Measurements from ENCODE around the gene PRKAR1B. TPM values are rescaled to one million over a fixed set of nuclear protein-coding genes. Genes with fewer than 3 reads are reported as not detected.

PRKAR1B gene
- total RNA-seq, 1 experiment from 2014 or later = 27.2 TPM

DNA sequence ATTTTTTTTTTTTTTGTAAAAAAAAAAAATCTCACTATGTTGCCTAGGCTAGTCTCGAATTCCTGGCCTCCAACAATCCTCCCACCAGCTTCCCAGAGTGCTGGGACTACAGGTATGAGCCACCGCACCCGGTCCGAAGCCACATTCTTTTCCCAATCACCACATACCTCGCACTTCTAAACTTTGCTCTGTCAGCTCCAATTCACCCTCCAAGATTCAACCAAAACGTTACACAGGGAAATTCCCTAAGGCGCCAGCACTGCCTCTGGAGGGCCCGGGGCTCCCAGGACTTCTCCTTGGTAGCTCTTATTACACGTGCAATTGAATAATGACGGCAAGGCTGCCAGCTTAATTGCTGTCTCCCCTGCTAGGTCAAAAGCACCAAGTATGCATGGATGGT is 10.9 kb downstream of the PRKAR1B start:
- TF ChIP-seq, protein P1, sequence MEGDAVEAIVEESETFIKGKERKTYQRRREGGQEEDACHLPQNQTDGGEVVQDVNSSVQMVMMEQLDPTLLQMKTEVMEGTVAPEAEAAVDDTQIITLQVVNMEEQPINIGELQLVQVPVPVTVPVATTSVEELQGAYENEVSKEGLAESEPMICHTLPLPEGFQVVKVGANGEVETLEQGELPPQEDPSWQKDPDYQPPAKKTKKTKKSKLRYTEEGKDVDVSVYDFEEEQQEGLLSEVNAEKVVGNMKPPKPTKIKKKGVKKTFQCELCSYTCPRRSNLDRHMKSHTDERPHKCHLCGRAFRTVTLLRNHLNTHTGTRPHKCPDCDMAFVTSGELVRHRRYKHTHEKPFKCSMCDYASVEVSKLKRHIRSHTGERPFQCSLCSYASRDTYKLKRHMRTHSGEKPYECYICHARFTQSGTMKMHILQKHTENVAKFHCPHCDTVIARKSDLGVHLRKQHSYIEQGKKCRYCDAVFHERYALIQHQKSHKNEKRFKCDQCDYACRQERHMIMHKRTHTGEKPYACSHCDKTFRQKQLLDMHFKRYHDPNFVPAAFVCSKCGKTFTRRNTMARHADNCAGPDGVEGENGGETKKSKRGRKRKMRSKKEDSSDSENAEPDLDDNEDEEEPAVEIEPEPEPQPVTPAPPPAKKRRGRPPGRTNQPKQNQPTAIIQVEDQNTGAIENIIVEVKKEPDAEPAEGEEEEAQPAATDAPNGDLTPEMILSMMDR (conservative IDR thresholded peaks at IDR 0.05; ENCODE audit: low read depth, low read length) = no peak
- no peak for TF ChIP-seq EZH2 (IDR thresholded peaks at IDR 0.05; ENCODE audit: borderline replicate concordance, low read depth, low read length, poor library complexity, severe bottlenecking)
- Histone ChIP-seq H3K27me3 (replicated peaks; ENCODE audit: insufficient read depth, low read depth, low read length, poor library complexity) (no peaks in the 10 kb centered on the region), H3K27ac (ENCODE audit: low read depth, low read length, poor library complexity, severe bottlenecking) (no peak overlapping the region), H3K9me3 (ENCODE audit: low read depth, low read length, poor library complexity, severe bottlenecking) (no peaks in the 10 kb centered on the region), H3K4me3 (ENCODE audit: low read depth, low read length, poor library complexity, severe bottlenecking) (no peak overlapping the region), H3K36me3 (ENCODE audit: insufficient read depth, low read length, poor library complexity, severe bottlenecking) (no peaks in the 10 kb centered on the region), H3K4me1 (ENCODE audit: insufficient read depth, low read length, poor library complexity, severe bottlenecking) (no peaks in the 10 kb centered on the region)
- intact Hi-C loops (cut with micrococcal nuclease; ENCODE audit: unreplicated experiment) = no loop called here
- DNase-seq (ENCODE audit: low spot score) = peak; percentile 27
- ChIA-PET CTCF (no interaction called here), POLR2A (ENCODE audit: low non-redundant PET) (no interaction called here)
- BruUV-seq (replicated peaks) = no TSS peak

DNA sequence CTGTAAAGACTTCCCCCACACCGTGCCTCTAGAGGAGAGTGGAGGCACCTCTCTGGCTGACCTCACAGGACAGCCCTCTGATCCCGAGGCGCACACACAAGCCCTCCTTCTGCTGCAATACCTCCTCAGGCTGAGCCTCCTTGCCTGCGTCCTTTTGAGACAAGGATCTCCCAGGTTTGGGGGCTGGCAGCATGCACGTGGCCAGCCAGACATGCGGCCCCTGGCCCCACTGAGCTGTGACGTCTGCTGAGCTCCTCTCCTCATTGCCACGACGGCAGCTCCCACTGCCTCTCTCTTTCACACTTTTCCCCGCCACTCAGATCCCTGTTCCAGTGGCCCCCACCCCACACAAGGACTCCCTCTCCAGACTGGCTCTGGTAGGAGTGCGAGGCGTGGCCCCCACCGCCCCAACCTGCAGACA is 12.8 kb downstream of the PRKAR1B start:
- BruUV-seq (replicated peaks) = no TSS peak

DNA sequence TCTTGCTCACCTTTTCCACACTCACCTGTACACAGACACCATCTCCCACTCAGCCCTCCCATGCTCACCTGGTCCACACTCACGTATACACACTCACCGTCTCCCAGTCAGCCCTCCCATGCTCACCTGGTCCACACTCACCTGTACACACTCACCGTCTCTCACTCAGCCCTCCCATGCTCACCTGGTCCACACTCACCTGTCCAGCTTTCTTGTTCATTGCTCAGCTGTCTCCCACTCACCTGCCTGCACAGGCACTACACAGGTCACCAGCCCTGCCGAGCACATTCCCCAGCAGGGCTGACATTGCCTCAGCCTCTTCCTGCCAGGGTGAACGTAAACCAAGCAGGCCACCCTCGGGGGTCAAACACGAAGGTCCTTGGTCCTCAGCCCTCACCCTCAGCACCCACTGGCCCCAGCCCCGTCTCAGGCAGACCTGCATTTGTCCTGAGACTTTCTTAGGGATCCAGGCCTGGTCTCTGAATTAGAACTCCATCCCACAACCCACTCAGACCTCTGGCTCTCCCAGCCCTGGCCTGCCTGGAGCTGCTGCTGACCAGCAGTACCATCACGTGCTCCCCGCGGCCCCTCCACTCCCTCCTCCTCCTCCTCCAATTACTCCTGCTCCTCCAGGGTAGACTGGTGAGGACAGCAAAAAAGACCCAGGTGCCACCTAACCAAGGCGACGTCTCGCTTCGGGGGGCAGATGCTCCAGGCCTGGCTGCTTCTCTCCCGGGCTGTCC is 13.4 kb downstream of the PRKAR1B start:
- intact Hi-C loops (cut with micrococcal nuclease; ENCODE audit: unreplicated experiment) = no loop called here
- no TSS peak for BruUV-seq (replicated peaks)
- Histone ChIP-seq H3K9me3 (ENCODE audit: low read depth, low read length, poor library complexity, severe bottlenecking) (no peaks in the 10 kb centered on the region), H3K4me3 (ENCODE audit: low read depth, low read length, poor library complexity, severe bottlenecking) (no peak overlapping the region), H3K27ac (ENCODE audit: low read depth, low read length, poor library complexity, severe bottlenecking) (no peak overlapping the region), H3K4me1 (ENCODE audit: insufficient read depth, low read length, poor library complexity, severe bottlenecking) (no peaks in the 10 kb centered on the region), H3K27me3 (replicated peaks; ENCODE audit: insufficient read depth, low read depth, low read length, poor library complexity) (no peaks in the 10 kb centered on the region), H3K36me3 (ENCODE audit: insufficient read depth, low read length, poor library complexity, severe bottlenecking) (no peaks in the 10 kb centered on the region)
- ChIA-PET POLR2A (ENCODE audit: low non-redundant PET) (interaction anchor here (0.5 kb wide), 1 partner anchor 291 kb away, joined by 3 read pairs; no protein-coding TSS in a partner anchor), CTCF (no interaction called here)
- TF ChIP-seq EZH2 (IDR thresholded peaks at IDR 0.05; ENCODE audit: borderline replicate concordance, low read depth, low read length, poor library complexity, severe bottlenecking) = no peak
- TF ChIP-seq, protein P1 (conservative IDR thresholded peaks at IDR 0.05; ENCODE audit: low read depth, low read length) = no peak
- no peak for DNase-seq (ENCODE audit: low spot score)

More for the DNA sequence above, 12.8 kb downstream of the PRKAR1B start:
- CTCF ChIA-PET = no interaction called here
- POLR2A ChIA-PET (ENCODE audit: low non-redundant PET) = no interaction called here
- Histone ChIP-seq H3K4me3 (ENCODE audit: low read depth, low read length, poor library complexity, severe bottlenecking) (no peak overlapping the region), H3K9me3 (ENCODE audit: low read depth, low read length, poor library complexity, severe bottlenecking) (no peaks in the 10 kb centered on the region), H3K27me3 (replicated peaks; ENCODE audit: insufficient read depth, low read depth, low read length, poor library complexity) (no peaks in the 10 kb centered on the region), H3K4me1 (ENCODE audit: insufficient read depth, low read length, poor library complexity, severe bottlenecking) (no peaks in the 10 kb centered on the region), H3K36me3 (ENCODE audit: insufficient read depth, low read length, poor library complexity, severe bottlenecking) (no peaks in the 10 kb centered on the region), H3K27ac (ENCODE audit: low read depth, low read length, poor library complexity, severe bottlenecking) (no peak overlapping the region)
- DNase-seq (ENCODE audit: low spot score) = no peak
- intact Hi-C loops (cut with micrococcal nuclease; ENCODE audit: unreplicated experiment) = no loop called here
- TF ChIP-seq, protein P1 (conservative IDR thresholded peaks at IDR 0.05; ENCODE audit: low read depth, low read length) = no peak
- TF ChIP-seq EZH2 (IDR thresholded peaks at IDR 0.05; ENCODE audit: borderline replicate concordance, low read depth, low read length, poor library complexity, severe bottlenecking) = no peak

Data from A673 (cell line).